Measurements from ENCODE around the gene DOCK2. TPM values are rescaled to one million over a fixed set of nuclear protein-coding genes. Genes with fewer than 3 reads are reported as not detected.
"Not testable (repeated sequence)": the region's sequence is repeated elsewhere in the genome, so short reads cannot be mapped to it uniquely, and the experiment has no call there.

DOCK2 gene
- total RNA-seq, 2 experiments from 2014 or later: 248 to 270 TPM

GRCh38 chr5:169717288-169717687, 80.2 kb downstream of the DOCK2 start:
- CTCF ChIA-PET: interaction anchor here (0.6 kb wide), 1 partner anchor 1413 kb away, joined by 5 read pairs; no protein-coding TSS in a partner anchor
- DNase-seq: no peak
- Mint-ChIP-seq H3K9me3 (no peaks in the 10 kb centered on the region), H3K27me3 (no peaks in the 10 kb centered on the region), H3K4me1 (peaks cover 9% of the 10 kb centered on the region), H3K36me3 (ENCODE audit: low read depth) (peaks cover 96% of the 10 kb centered on the region), H3K4me3 (no peak overlapping the region), H3K27ac (no peak overlapping the region)
- POLR2A ChIA-PET: no interaction called here

- Mint-ChIP-seq H3K9me3 (no peaks in the 10 kb centered on the region), H3K36me3 (ENCODE audit: low read depth) (peaks cover 95% of the 10 kb centered on the region), H3K4me3 (no peak overlapping the region), H3K27me3 (no peaks in the 10 kb centered on the region), H3K27ac (no peak overlapping the region), H3K4me1 (peaks cover 9% of the 10 kb centered on the region)
- DNase-seq: no peak
- CTCF ChIA-PET: interaction anchor here (0.7 kb wide), 1 partner anchor 237 kb away, joined by 3 read pairs; no protein-coding TSS in a partner anchor
- POLR2A ChIA-PET: interaction anchor here (1.2 kb wide), 1 partner anchor 22 kb away, joined by 3 read pairs; no protein-coding TSS in a partner anchor
These were observed 82.6 kb downstream of the DOCK2 start for GRCh38 chr5:169719360-169720314.

GRCh38 chr5:169721771-169722170, 84.7 kb downstream of the DOCK2 start:
- ChIA-PET CTCF (interaction anchor here (1.0 kb wide), 1 partner anchor 138 kb away, joined by 3 read pairs; the partner anchor contains the start of gene SPDL1), POLR2A (no interaction called here)
- no peak overlapping the region for H3K27ac Mint-ChIP-seq
- H3K36me3 Mint-ChIP-seq (ENCODE audit: low read depth): peaks cover 94% of the 10 kb centered on the region
- no peak for DNase-seq
- H3K4me1 Mint-ChIP-seq: peaks cover 3% of the 10 kb centered on the region
- no peaks in the 10 kb centered on the region for H3K9me3 Mint-ChIP-seq
- H3K27me3 Mint-ChIP-seq: no peaks in the 10 kb centered on the region
- no peak overlapping the region for H3K4me3 Mint-ChIP-seq

GRCh38 chr5:169723103-169723831, 86.2 kb downstream of the DOCK2 start:
- CTCF ChIA-PET: no interaction called here
- Mint-ChIP-seq H3K27me3 (no peaks in the 10 kb centered on the region), H3K4me3 (no peak overlapping the region), H3K9me3 (no peaks in the 10 kb centered on the region), H3K36me3 (ENCODE audit: low read depth) (peaks cover 91% of the 10 kb centered on the region), H3K4me1 (peaks cover 3% of the 10 kb centered on the region), H3K27ac (no peak overlapping the region)
- DNase-seq: no peak
- POLR2A ChIA-PET: no interaction called here

GRCh38 chr5:169724303-169725087, 87.4 kb downstream of the DOCK2 start:
- no peak for DNase-seq
- Mint-ChIP-seq H3K27me3 (no peaks in the 10 kb centered on the region), H3K36me3 (ENCODE audit: low read depth) (peaks cover 91% of the 10 kb centered on the region), H3K27ac (no peak overlapping the region), H3K4me3 (no peak overlapping the region), H3K4me1 (no peaks in the 10 kb centered on the region), H3K9me3 (no peaks in the 10 kb centered on the region)
- ChIA-PET POLR2A (no interaction called here), CTCF (no interaction called here)

- CTCF ChIA-PET, POLR2A ChIA-PET, H3K27ac Mint-ChIP-seq, H3K4me1 Mint-ChIP-seq, DNase-seq, H3K4me3 Mint-ChIP-seq, H3K9me3 Mint-ChIP-seq, H3K27me3 Mint-ChIP-seq: not testable (repeated sequence)
- peaks cover 87% of the 10 kb centered on the region for H3K36me3 Mint-ChIP-seq (ENCODE audit: low read depth)
These were observed 88.6 kb downstream of the DOCK2 start for GRCh38 chr5:169725665-169726064.

- ChIA-PET CTCF (no interaction called here), POLR2A (no interaction called here)
- Mint-ChIP-seq H3K27ac (no peak overlapping the region), H3K4me1 (peaks cover 6% of the 10 kb centered on the region), H3K4me3 (no peak overlapping the region), H3K36me3 (ENCODE audit: low read depth) (peaks cover 84% of the 10 kb centered on the region), H3K27me3 (no peaks in the 10 kb centered on the region), H3K9me3 (no peaks in the 10 kb centered on the region)
- no peak for DNase-seq
These were observed 91.3 kb downstream of the DOCK2 start for GRCh38 chr5:169728418-169728817.

GRCh38 chr5:169731221-169731620, 94.1 kb downstream of the DOCK2 start:
- Mint-ChIP-seq H3K4me1 (peaks cover 16% of the 10 kb centered on the region), H3K36me3 (ENCODE audit: low read depth) (peaks cover 80% of the 10 kb centered on the region), H3K27ac (no peak overlapping the region), H3K9me3 (no peaks in the 10 kb centered on the region), H3K4me3 (no peak overlapping the region), H3K27me3 (no peaks in the 10 kb centered on the region)
- DNase-seq: no peak
- POLR2A ChIA-PET: no interaction called here
- CTCF ChIA-PET: no interaction called here

- Mint-ChIP-seq H3K9me3 (no peaks in the 10 kb centered on the region), H3K4me1 (peaks cover 16% of the 10 kb centered on the region), H3K4me3 (no peak overlapping the region), H3K27ac (no peak overlapping the region), H3K27me3 (no peaks in the 10 kb centered on the region), H3K36me3 (ENCODE audit: low read depth) (peaks cover 85% of the 10 kb centered on the region)
- ChIA-PET CTCF (no interaction called here), POLR2A (interaction anchor here (0.6 kb wide), 1 partner anchor 12 kb away, joined by 4 read pairs; no protein-coding TSS in a partner anchor)
- no peak for DNase-seq
These were observed 95.8 kb downstream of the DOCK2 start for GRCh38 chr5:169732841-169733240.

GRCh38 chr5:169735913-169736312, 98.8 kb downstream of the DOCK2 start:
- ChIA-PET POLR2A (no interaction called here), CTCF (no interaction called here)
- Mint-ChIP-seq H3K4me1 (peaks cover 16% of the 10 kb centered on the region), H3K36me3 (ENCODE audit: low read depth) (peaks cover 80% of the 10 kb centered on the region), H3K4me3 (no peak overlapping the region), H3K27me3 (no peaks in the 10 kb centered on the region), H3K27ac (no peak overlapping the region), H3K9me3 (no peaks in the 10 kb centered on the region)
- no peak for DNase-seq

GRCh38 chr5:169736653-169737052, 99.6 kb downstream of the DOCK2 start:
- no peaks in the 10 kb centered on the region for H3K27me3 Mint-ChIP-seq
- H3K4me1 Mint-ChIP-seq: peaks cover 16% of the 10 kb centered on the region
- CTCF ChIA-PET: no interaction called here
- H3K27ac Mint-ChIP-seq: no peak overlapping the region
- H3K4me3 Mint-ChIP-seq: no peak overlapping the region
- POLR2A ChIA-PET: no interaction called here
- peaks cover 79% of the 10 kb centered on the region for H3K36me3 Mint-ChIP-seq (ENCODE audit: low read depth)
- DNase-seq: no peak
- H3K9me3 Mint-ChIP-seq: no peaks in the 10 kb centered on the region

GRCh38 chr5:169740435-169740834, 103.4 kb downstream of the DOCK2 start:
- Mint-ChIP-seq H3K27me3 (no peaks in the 10 kb centered on the region), H3K36me3 (ENCODE audit: low read depth) (peaks cover 75% of the 10 kb centered on the region), H3K4me3 (no peak overlapping the region), H3K4me1 (peaks cover 3% of the 10 kb centered on the region), H3K9me3 (no peaks in the 10 kb centered on the region), H3K27ac (peak overlapping the region; percentile 29)
- POLR2A ChIA-PET: no interaction called here
- DNase-seq: no peak
- CTCF ChIA-PET: no interaction called here

- DNase-seq: no peak
- Mint-ChIP-seq H3K27ac (no peak overlapping the region), H3K4me3 (no peak overlapping the region), H3K36me3 (ENCODE audit: low read depth) (peaks cover 74% of the 10 kb centered on the region), H3K4me1 (peaks cover 3% of the 10 kb centered on the region), H3K9me3 (no peaks in the 10 kb centered on the region), H3K27me3 (no peaks in the 10 kb centered on the region)
- ChIA-PET POLR2A (no interaction called here), CTCF (no interaction called here)
These were observed 105.8 kb downstream of the DOCK2 start for GRCh38 chr5:169742771-169743296.

All from activated CD4-positive, alpha-beta memory T cell treated with anti-CD3 and anti-CD28 coated beads, Interleukin-2, amount 10 ng/mL, durations not matched to agents 7 days and 5 days (primary cell).